ENCODE data around the gene CORO1C.

DNA sequence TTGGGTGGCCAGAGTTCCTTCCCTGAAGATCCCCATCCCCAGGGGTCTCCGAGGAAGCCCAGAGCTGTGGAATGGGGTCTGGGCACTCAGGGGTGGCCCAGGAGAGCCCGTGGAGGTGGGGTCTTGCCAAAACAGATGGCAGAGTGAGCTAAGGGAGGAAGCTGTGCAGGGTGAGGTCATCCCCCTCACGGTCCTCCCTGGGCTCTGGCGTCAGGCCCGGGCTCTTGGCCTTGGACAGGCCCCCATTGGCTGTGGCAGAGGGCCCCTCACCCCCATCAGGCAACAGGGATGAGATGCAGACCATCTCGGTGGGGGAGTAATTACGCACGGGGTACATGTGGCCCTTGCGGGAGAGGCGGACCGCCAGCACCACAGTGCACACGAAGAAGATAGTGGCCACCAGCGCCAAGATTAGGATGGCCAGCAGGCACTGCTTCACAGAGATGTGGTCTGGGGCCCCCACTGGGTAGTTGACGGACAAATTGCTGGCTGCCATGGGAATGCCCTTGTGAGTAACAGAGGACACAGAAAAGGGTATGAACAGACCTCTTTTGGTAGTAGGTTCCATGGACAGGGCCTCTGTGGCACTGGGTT is 108.3 kb downstream of the CORO1C start:
- TF ChIP-seq EZH2 (IDR thresholded peaks at IDR 0.05; ENCODE audit: borderline replicate concordance, insufficient read depth, low read length, poor library complexity, severe bottlenecking) = no peak
- TF ChIP-seq, protein P1, sequence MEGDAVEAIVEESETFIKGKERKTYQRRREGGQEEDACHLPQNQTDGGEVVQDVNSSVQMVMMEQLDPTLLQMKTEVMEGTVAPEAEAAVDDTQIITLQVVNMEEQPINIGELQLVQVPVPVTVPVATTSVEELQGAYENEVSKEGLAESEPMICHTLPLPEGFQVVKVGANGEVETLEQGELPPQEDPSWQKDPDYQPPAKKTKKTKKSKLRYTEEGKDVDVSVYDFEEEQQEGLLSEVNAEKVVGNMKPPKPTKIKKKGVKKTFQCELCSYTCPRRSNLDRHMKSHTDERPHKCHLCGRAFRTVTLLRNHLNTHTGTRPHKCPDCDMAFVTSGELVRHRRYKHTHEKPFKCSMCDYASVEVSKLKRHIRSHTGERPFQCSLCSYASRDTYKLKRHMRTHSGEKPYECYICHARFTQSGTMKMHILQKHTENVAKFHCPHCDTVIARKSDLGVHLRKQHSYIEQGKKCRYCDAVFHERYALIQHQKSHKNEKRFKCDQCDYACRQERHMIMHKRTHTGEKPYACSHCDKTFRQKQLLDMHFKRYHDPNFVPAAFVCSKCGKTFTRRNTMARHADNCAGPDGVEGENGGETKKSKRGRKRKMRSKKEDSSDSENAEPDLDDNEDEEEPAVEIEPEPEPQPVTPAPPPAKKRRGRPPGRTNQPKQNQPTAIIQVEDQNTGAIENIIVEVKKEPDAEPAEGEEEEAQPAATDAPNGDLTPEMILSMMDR (IDR thresholded peaks at IDR 0.05; ENCODE audit: poor library complexity, severe bottlenecking) = no peak
